DMS114 treated with DMSO at 0.1 percent for 48 hours (cell line): ENCODE measurements around the gene XPO6.

Source experiments
- DNase-seq: peaks from one replicate; lab custom pipeline; 2025; ENCODE audit not compliant: unreplicated experiment; lab: John Stamatoyannopoulos, UW

Gene XPO6

DNA sequence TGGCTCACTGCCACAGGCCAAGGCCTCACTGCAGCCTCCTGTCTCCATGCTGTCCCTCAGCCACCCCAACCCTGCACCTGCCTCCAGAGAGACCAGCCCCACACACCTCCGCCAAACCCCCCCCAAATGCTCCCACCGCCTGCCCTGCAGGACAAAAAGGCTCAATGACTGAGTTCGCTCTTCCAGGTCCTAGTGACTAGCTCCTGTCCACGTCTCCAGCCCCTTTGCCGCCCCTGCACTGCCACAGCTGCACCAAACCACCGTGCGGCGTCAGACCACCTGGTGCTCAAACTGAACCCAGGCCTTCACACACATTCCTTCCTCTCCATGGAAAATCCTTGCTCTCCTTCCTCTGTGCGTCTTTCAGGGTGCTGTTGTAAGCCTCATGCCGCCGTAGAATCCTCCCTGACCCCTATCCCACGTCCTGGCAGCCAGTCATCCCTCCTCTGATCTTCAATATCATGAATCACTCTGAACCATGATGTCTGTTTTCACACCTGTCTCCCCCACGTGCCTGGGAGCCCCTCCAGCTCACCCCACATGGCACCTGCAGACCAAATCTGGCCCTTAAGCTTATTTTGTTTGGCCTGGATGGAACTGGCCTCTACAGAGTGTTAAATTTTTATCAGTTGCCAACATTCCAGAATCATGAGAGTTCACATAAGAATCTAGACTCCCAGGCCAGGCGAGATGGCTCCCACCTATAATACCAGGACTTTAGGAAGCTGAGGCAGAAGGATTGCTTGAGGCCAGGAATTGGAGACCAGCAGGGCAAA is 144.0 kb downstream of the XPO6 start:
- no peak for DNase-seq

GRCh38 chr16:28064706-28065249 is 147.0 kb downstream of the XPO6 start:
- no peak for DNase-seq

- no peak for DNase-seq
Observed at GRCh38 chr16:28064150-28064549, 147.6 kb downstream of the XPO6 start.

GRCh38 chr16:28063591-28064061 is 148.1 kb downstream of the XPO6 start, which contains the start of gene GSG1L:
TSS of gene GSG1L (minus strand) at chr16:28063714. CDS start at chr16:28063424, 290 bp downstream.
- no peak for DNase-seq

DNA sequence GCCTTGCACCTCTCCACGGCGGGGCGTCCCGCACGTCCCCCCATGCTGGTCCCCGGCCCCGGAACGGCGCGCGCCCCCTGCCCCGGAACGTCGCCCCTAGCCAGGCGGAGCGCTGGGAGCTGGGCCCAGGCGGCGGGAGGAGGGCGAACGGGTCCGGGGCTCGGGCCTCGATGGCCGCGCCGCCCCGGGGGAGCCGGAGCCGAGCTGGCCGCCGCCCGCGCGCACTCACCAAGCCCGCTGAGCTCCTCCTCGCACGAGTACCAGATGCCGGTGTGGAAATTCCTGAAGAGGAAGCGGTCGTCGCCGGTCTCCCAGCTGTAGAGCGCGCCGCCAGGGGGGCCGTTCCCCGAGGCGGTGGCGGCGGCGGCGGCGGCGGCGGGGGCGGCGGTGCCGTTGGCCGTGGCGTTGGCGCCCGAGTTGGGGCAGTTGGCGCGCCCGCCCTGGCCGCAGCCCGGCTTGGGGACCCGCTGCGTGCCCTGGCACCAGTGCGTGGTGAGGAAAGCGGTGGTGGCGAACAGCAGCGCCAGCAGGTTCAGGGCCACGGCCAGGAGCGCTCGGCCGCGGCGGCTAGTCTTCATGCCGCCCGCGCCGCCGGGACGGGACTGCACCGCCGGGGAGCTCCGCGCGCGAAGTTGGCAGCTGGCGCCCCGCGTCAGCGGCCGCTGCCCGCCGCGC is 148.8 kb downstream of the XPO6 start:
- DNase-seq = no peak

DNA sequence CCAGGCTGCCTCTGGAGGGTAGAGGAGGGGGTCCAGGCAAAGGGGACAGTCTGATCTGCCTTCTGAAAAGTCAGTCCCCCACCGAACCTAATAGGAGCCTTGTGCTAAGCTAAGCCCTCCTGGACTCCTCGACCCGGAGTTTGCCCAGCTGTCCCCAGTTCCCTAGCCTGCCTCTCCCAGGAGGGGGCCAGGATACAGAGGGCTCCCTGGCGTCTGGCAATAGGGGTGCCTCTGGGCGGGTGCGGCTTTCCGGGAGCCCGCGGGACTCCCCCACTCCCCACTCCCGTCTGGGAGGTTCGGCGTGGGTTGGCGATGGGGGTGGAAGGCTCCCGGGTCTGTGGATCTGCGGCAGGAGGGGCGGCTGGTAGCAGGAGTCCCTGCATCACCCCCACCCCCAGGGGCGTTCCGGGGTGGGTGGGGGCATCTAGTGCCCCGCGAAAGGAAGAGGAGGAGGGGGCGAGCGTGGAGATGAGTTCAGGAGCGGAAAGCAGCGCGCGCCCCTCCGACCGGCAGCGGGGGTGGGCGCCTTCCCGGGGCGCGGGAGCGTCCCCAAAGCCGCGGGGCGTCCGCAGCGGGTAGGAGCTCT is 149.4 kb downstream of the XPO6 start:
- DNase-seq = no peak

- no peak for DNase-seq
Observed at GRCh38 chr16:28061352-28062101, 150.2 kb downstream of the XPO6 start.

DNA sequence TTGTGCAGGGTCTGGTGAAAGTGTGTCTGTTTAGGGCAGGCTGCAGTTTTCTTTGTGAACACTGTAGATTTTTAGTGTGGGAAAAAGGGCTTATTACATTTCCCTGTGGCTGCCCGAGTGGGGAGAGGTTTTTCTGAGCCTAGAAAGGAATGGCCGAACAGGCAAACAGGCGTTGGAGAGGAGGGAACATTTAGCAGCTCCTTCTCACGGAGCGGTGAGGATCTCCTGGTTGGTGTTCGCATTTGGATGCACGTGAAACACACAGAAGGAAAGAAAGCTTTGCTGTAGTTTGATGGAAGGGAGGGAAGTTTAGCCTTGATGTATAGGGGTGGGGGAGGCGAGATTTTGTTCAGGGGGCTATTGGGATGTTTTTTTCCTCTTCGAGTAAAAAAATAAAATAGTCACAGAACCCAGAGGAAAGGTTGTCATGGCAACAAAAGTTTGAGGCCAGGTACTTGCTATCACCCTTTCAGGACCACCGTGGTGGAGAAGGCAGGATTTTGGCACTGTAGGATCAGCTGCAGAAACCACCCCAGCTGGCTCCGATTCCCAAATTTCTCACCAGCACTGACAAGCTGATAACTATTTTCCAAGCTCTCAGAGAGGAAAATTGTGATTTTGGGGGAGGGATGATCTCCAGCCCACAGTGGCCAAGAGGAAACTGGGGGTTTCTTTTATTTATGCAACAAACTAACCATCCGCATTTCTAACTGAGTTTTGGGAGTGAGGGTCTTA is 151.8 kb downstream of the XPO6 start:
- DNase-seq = no peak

DNA sequence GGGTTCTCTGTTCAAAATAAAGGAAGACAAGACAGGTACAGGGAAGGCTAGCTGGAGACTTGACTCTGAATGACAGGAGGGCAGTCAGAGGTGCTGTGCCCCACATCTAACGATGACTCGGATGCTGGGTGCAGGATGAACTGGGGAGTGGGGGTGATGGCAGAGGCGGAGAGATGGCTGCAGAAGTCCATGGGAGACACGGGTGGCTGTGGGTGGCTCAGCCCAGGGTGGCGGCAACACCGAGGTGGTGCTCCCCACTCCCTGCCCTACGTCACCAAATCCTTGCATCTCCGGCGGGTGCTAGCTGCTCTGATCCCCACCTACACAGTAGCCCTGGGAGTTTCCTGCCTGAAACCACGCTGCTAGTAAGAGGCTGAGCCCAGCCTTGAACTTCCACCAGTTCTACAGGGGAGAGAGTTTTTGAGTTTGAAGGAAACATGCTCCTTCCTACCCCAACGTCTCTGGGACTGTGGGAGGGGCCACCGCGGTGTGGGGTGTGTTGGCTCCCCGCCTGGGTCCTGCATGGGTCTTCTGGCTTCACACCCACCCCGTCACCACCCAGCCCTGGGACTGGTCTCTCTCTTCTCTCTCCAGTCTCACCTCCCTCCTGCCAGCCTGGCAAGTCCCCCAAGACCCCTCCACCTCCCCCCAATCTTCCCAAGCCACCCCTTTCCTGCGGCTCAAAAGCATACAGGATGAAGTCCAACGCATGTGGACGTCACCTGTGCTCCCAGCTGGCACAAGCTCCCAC is 152.8 kb downstream of the XPO6 start:
- DNase-seq = no peak

DNA sequence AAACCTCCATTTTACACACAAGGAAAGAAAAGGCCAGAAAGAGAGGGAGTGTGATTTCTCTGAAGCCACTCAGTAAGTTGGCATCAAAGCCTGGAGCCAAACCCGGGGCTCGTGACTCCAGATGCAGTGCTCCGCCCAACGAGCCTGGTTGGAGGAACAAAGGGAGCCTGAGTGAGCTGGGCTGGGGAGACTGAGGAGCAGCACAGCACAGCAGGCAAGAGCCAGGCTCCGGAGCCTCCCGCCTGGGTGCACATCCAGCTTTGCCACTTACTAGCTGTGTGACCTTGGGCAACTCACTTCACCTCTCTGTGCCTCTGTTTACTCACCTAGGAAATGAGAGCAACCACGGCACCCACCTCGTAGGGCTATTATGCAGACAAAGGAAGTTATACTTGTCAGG is 153.8 kb downstream of the XPO6 start:
- no peak for DNase-seq

DNA sequence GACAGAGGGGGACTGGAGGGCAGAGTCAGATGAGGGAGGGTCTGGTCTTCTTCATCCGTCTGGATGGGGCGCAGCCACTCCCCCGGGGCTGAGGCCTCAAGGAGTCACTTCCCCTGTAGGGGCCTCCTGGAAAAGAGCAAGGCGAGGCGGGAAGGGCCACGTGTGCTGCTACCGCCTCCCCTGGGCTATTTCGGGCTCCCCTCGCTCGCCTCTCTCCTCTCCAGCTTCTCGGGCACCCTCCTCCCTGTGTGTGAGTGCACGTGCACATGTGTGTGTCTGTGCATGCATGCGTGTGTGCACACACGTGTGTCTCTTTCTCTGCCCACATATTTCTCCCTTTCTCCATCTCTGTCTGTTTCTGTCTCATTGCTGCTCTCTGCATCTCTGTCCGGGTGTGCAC is 158.3 kb downstream of the XPO6 start:
- DNase-seq = no peak

- no peak for DNase-seq
Observed at GRCh38 chr16:28052274-28053128, 159.3 kb downstream of the XPO6 start.

DNA sequence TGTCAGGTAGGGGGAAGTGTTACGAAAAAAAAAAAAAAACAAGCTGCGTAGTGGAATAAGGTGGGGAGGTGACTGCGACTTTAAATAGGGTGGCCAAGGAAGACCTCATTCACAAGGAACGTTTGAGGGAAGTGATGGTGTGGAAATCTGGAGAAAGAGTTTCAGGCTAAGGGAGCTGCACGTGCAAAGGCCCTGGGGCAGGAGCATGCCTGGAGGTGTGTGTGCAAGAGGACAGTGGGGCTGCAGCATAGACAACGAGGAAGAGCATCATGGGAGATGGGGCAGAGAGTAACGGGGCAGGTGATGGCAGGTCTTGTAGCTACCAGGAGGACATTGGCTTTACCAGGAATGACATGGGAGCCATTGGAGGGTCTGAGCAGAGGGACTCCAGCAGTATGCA is 160.3 kb downstream of the XPO6 start:
- DNase-seq = no peak
